WI38 (cell line): ENCODE data around the gene UBE2I.

Experiments
- H3K4me3 ChIP-seq: 2 replicates; pipeline ENCODE4 v1.5.1; 2011; ENCODE audit warnings: low read depth, mild to moderate bottlenecking, control low read depth, low read length
- TF ChIP-seq, protein P1 (sequence below): IDR thresholded peaks from 2 replicates; pipeline ENCODE4 v1.5.1; 2012; ENCODE audit warnings: low read depth, mild to moderate bottlenecking, control low read depth, low read length

UBE2I gene

DNA sequence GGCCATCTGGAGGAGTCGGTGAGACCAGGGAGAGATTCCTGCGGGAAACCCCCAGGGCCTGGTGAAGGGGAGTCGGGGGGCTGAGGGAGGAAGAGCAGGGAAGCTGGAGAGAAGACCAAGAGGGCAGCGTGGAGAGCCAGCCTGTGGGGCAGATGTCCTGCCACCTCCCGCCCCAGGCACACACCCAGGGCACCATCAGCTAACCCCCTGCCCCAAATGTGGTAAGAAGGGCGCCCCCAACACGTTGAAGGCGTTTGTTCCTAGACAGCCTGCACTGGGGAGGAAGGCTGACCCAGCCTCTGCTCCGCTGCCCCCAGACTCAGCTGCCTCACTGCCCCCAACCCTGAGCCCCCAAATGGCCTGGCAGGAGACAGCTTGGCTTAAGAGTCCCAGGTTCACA is 25.3 kb downstream of the UBE2I start:
- H3K4me3 ChIP-seq, result no peak overlapping the region
- TF ChIP-seq, protein P1, sequence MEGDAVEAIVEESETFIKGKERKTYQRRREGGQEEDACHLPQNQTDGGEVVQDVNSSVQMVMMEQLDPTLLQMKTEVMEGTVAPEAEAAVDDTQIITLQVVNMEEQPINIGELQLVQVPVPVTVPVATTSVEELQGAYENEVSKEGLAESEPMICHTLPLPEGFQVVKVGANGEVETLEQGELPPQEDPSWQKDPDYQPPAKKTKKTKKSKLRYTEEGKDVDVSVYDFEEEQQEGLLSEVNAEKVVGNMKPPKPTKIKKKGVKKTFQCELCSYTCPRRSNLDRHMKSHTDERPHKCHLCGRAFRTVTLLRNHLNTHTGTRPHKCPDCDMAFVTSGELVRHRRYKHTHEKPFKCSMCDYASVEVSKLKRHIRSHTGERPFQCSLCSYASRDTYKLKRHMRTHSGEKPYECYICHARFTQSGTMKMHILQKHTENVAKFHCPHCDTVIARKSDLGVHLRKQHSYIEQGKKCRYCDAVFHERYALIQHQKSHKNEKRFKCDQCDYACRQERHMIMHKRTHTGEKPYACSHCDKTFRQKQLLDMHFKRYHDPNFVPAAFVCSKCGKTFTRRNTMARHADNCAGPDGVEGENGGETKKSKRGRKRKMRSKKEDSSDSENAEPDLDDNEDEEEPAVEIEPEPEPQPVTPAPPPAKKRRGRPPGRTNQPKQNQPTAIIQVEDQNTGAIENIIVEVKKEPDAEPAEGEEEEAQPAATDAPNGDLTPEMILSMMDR, result no peak

DNA sequence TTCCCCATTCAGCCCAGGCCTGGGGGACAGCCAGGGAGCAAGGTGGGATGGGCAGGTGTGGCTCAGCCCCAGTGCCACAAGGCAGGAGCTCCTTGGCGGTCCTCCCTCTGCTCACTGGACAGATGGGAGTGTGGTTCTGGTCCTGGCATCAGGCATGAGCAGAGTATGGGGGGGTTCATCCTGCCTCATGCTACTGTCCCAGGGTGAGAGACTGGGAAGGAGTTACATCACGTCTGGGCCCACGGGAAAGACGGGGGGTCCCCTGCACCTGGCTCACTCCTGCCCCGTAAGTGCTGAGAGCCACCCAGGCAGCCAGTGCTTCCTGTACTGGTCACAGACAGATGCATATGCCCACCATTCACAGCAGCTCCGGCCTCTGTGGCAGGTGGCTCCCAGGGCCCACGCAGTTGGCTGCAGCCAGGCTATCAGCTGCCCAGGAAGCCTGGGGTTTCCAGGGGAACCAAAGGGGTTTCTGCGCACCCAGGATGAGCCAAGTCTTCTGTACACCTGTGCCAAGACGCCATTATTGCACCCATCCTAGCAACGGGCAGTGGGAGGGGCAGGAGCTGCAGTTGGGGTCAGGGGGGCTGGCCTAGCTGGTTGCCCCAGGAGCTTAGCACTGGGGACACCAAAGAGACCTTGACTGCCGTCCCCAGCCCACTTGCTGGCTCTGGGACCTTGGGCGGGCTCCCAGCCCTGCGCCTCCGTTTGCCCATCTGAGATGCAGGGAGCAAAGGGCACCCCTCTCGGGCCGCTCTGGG is 26.0 kb downstream of the UBE2I start:
- TF ChIP-seq, protein P1, result no peak

DNA sequence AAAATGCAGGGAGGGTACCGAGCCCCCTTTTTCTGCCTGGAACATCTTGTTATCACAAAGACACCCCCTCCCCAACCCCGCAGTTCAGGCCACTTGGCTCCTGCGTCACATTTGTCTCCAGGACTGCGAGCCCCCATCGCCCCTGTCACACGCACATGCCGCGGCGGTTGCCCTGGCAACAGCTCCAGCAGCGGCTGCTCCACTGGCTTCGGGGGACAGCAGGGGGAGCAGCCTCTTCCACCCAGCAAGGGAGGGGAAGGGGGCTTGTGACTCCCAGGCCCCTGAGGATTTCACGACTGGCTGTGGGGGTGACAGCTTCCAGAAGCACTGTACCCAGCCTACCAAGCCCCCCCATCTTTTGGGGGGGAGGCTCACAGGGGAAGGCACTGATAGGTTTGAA is 26.6 kb downstream of the UBE2I start:
- H3K4me3 ChIP-seq, result no peak overlapping the region
- TF ChIP-seq, protein P1, result no peak

More for the DNA sequence above, 26.0 kb downstream of the UBE2I start:
- H3K4me3 ChIP-seq, result no peak overlapping the region

DNA sequence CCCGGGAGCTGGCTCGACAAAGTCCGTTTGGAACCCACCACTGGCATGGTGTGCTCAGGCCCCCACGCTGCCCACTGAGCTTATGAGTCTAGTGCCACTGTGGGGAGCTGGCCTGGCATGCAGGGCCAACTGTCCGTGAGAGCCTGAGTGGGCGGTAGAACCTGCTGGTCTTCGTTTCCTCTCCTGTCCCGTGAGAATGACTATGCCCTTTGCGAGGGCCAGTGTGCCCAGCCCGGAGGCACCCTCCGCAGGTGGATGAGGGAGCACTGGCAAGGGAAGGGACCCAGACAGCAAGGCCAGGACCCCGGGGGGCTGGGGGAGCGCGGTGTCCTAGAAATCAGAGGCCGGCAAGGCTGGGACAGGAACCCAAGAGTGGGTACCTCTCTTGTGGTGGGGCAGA is 27.2 kb downstream of the UBE2I start:
- H3K4me3 ChIP-seq, result no peak overlapping the region
- TF ChIP-seq, protein P1, result no peak

DNA sequence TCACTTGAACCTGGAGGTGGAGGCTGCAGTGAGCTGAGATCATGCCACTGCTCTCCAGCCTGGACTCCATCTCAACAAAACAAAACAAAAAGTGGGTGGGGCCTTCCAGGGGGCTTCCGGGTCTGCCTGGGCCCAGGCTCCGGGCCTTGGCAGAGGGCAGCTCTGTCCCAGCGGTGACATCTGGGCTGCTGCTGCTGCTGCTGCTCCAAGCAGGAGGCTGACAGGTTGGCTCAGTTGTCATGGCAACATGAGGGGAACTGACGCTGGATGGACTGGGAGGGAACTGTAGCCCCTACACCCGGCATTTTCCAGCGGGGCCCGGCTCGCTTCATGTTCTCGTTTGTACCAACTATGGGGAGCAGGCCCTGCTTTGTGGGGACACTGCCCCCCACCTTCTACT is 28.1 kb downstream of the UBE2I start:
- no peak overlapping the region for H3K4me3 ChIP-seq
- TF ChIP-seq, protein P1, result no peak

DNA sequence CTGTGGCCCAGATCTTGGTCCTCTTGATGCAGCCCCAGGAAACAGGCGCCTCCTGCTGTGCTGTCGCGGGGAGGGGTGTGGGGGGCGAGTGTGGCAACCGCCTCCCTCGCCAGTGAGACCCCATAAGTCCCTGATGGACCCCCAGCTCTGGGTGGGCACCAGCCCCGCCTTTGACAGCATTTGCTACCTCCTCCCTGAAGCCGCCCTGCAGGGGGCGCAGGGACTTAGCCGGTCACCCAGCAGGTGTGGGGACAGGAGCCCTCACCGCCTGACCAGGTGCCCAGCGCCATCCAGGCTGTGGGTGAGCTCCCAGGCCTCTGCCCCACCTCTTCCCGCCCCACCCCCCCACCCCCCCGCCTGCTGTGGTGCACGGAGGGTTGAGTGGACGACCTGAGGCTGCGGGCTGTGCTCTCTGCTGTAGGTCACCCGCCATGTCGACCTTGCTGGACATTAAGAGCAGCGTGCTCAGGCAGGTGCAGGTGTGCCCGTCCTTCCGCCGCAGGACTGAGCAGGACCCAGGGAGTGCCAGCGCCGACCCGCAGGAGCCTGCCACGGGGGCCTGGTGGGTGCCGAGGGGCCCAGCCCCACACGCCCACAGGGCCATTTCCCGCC is 28.8 kb downstream of the UBE2I start:
- TF ChIP-seq, protein P1, result peak; percentile 27; the same call in 1 of the 2 replicates
- no peak overlapping the region for H3K4me3 ChIP-seq
